ENCODE results near the gene MPC2.

GRCh38 chr1:167984886-167985489 is 48.1 kb upstream of the MPC2 start:
- TF ChIP-seq CTCF (conservative IDR thresholded peaks at IDR 0.05) = no peak
- TF ChIP-seq ZFX (IDR thresholded peaks at IDR 0.05) = no peak

All from C4-2B (cell line).